ENCODE measurements around the gene JAZF1. TPM values are rescaled to one million over a fixed set of nuclear protein-coding genes. Genes with fewer than 3 reads are reported as not detected.

The JAZF1 gene
- total and polyA plus RNA-seq, 9 of the 15 experiments (the other 6 are each of a cell fraction or from before 2014, with no cell fraction given), result 0.04 to 0.64 (median 0.11) TPM; not detected in 3

- in situ Hi-C loops (cut with MboI), result no loop called here
- no peak overlapping the region for H3K27ac ChIP-seq (ENCODE audit: extremely low read depth, low read depth, low read length)
- no peak for FAIRE-seq
- TF ChIP-seq CREM (IDR thresholded peaks at IDR 0.05; ENCODE audit: low read depth), result no peak
- TF ChIP-seq ZNF12 (CRISPR knock-in tag; IDR thresholded peaks at IDR 0.05), result no peak
- TF ChIP-seq SREBF2 (CRISPR knock-in tag; IDR thresholded peaks at IDR 0.05), result no peak
- TF ChIP-seq, protein P1, sequence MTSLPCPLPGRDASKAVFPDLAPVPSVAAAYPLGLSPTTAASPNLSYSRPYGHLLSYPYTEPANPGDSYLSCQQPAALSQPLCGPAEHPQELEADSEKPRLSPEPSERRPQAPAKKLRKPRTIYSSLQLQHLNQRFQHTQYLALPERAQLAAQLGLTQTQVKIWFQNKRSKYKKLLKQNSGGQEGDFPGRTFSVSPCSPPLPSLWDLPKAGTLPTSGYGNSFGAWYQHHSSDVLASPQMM (CRISPR knock-in tag; IDR thresholded peaks at IDR 0.05), result no peak
- TF ChIP-seq, protein P2, sequence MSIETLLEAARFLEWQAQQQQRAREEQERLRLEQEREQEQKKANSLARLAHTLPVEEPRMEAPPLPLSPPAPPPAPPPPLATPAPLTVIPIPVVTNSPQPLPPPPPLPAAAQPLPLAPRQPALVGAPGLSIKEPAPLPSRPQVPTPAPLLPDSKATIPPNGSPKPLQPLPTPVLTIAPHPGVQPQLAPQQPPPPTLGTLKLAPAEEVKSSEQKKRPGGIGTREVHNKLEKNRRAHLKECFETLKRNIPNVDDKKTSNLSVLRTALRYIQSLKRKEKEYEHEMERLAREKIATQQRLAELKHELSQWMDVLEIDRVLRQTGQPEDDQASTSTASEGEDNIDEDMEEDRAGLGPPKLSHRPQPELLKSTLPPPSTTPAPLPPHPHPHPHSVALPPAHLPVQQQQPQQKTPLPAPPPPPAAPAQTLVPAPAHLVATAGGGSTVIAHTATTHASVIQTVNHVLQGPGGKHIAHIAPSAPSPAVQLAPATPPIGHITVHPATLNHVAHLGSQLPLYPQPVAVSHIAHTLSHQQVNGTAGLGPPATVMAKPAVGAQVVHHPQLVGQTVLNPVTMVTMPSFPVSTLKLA (conservative IDR thresholded peaks at IDR 0.05), result no peak
- TF ChIP-seq ZBTB17 (CRISPR knock-in tag; IDR thresholded peaks at IDR 0.05), result no peak
- ATAC-seq, result no peak
- H3K4me3 ChIP-seq, result no peak overlapping the region
- no peak overlapping the region for H3K9ac ChIP-seq (ENCODE audit: insufficient read depth in 1 of 2, low read depth in 2 of 2, low read length in 2 of 2)
- ChIA-PET POLR2A (no interaction called here), CTCF (ENCODE audit: low intra/inter-chr PET ratio) (no interaction called here)
- H3K9me1 ChIP-seq (ENCODE audit: control insufficient read depth, insufficient read depth, low read length), result no peaks in the 10 kb centered on the region
- H4K20me1 ChIP-seq (replicated peaks; ENCODE audit: control insufficient read depth, insufficient read depth, low read length), result no peaks in the 10 kb centered on the region
- no peaks in the 10 kb centered on the region for H3K79me2 ChIP-seq (ENCODE audit: control insufficient read depth, insufficient read depth, low read length)
- no peak overlapping the region for H2AFZ ChIP-seq (ENCODE audit: low read depth, low read length)
- no peaks in the 10 kb centered on the region for H3K36me3 ChIP-seq (ENCODE audit: control insufficient read depth, insufficient read depth, low read length)
- H3K27me3 ChIP-seq (ENCODE audit: control insufficient read depth in 2 of 2, insufficient read depth in 2 of 2, low read length in 2 of 2), result peaks cover 72 to 76% of the 10 kb centered on the region in 2 experiments
- H3K4me1 ChIP-seq (replicated peaks in 1 of 2; ENCODE audit: control insufficient read depth in 2 of 2, insufficient read depth in 2 of 2, low read length in 2 of 2), result peaks cover 0 to 3% of the 10 kb centered on the region in 2 experiments; a peak in 1 of 5 replicates
- no peaks in the 10 kb centered on the region for H3K9me3 ChIP-seq (replicated peaks; ENCODE audit: control insufficient read depth, insufficient read depth, low read depth, low read length)
- WGBS (ENCODE audit: insufficient coverage, low coverage, missing lambda C conversion rate), result 19% methylated on average over 17 of the region's 17 CpGs
- intact Hi-C loops (cut with micrococcal nuclease), result no loop called here
- no peak overlapping the region for H3K4me2 ChIP-seq (ENCODE audit: insufficient read depth, low read length)
- DNase-seq (ENCODE audit: extremely low read depth in 1 of 4, low spot score in 3 of 4), result no peak
- BruUV-seq (replicated peaks), result no TSS peak
Measured at GRCh38 chr7:27866828-27867672, 313.5 kb downstream of the JAZF1 start.

All from K562 (cell line).